ENCODE data around the gene SH2D1A.

GRCh38 chrX:124383354-124383753 is 37.0 kb downstream of the SH2D1A start:
- TF ChIP-seq CTCF (IDR thresholded peaks at IDR 0.05) (no peak), POLR2A (IDR thresholded peaks at IDR 0.05) (no peak)
